NCI-H460 (cell line): ENCODE measurements around the gene CNTN3. TPM values are rescaled to one million over a fixed set of nuclear protein-coding genes. Genes with fewer than 3 reads are reported as not detected.

Source experiments
- DNase-seq: peaks from one replicate; pipeline ENCODE4 v3.0.0-alpha.2; 2016; ENCODE audit warnings: low read depth; ENCODE audit errors: extremely low read depth
- total RNA-seq: library from RNA; depleted of rRNA; stranded (reverse); fragments of >200 nt; shearing (Covaris generic); gene quantifications from 2 replicates; pipeline ENCODE4 v1.2.3, GENCODE V29; 2014

Gene CNTN3
- total RNA-seq, 1 experiment from 2014 or later = 1.5 TPM

DNA sequence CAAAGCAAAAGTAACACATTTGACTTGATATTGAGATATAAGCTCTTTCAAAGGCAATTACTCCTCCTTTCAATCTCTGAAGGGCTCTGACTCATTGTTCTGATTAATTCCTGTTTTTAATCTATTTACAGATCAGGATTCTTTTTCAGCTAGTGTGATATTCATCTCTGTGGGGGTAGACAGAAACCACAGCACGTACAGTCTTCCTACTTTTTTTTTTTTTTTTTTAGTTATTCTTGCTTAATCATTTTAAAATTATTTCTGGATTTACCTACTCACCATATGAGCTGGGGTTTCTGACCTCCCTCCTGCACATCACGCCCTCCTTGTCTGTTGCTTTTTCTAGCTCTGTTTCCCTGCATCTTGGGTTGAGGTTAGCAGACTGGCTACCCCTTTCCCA, 1.4 kb downstream of the CNTN3 start:
- no peak for DNase-seq

DNA sequence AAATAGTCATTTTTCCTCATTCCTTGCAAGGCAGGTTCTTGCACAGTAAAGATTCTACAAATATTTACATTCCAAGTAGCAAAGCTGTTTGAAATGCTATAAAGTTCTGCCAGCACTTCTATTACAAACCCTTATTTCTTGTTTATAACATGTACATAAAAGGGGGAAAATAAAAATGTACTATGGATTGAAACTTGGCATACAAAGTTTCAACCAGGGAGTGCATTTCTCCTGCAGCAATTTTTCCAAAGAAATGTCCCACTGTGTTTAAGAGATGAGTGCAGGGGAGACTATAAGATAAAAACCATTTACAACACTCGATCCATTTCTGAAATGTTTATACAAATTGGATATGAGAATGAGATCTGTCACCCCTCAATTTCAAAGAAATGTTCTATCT, 3.3 kb downstream of the CNTN3 start:
- no peak for DNase-seq

DNA sequence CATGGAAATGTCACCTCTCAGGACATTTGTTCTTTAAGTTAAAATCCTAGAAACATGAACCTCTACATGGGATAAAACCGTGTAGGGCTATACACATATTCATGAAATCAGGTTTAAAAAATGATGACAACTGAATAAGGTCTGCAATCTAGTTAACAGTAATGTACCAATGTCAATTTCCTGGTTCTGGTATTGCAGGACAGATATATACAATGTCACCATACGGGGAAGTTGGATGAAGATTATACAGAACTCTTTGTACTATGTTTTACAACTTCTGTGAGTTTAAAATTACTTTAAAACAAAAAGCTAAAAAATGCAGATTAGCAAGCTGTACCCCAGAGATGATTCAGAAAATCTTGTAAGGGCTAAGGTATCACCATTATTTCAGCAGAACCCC, 6.7 kb downstream of the CNTN3 start:
- DNase-seq = no peak

DNA sequence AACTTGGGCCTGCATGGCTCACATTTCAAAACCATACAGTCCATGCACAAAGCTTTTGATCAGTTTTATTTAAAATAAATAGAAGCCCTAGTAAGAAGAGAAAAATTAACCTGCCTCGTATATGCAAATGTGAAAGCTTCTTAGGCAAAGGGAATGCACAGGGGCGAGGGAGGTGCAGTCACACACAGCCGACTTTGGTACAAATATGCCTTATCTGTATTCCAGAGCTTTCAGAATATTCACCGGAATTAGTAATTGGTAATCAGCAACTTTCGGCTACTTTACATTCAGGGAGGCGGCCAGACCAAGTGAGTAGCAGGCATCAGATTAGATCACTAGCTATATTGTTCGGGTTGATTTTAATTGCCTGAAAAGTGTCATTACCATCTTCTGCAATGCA, 7.5 kb downstream of the CNTN3 start:
- no peak for DNase-seq

DNA sequence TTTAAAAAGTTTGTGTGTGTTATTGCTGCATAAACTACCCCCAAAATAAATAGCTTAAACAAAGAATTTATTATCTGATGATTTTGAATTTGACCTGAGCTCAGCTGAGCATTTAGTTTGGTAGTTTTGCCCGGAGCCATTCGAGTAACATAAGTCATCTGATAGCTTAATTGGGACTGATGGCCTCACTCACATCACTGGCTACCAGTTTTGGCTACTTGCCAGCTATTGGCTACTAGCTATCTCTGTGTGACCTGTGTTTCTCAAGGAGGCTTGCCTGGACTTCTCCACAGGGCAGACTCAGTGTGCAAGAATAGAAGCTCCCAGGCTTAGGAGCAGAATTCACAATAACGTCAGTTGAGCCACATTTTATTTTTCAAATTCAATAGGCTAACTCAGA, 9.0 kb downstream of the CNTN3 start:
- no peak for DNase-seq

DNA sequence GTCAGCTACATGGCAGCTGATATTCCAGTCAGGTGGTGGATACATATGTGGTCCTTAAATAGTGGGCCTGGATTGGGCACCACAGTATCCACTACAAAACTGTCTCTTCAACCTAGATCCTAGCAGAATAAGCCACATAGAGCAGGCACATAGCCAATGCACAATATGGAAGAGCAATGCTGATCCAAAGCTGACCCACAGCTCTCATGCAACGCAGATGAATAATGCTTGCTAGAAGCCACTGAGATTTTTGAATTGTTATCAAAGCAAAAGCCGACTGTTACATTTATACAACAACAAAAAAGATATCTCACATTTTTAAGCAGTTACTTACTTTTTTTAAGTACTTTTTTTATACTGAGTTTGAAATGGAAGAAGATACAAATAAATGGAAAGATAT, 11.2 kb downstream of the CNTN3 start:
- no peak for DNase-seq

DNA sequence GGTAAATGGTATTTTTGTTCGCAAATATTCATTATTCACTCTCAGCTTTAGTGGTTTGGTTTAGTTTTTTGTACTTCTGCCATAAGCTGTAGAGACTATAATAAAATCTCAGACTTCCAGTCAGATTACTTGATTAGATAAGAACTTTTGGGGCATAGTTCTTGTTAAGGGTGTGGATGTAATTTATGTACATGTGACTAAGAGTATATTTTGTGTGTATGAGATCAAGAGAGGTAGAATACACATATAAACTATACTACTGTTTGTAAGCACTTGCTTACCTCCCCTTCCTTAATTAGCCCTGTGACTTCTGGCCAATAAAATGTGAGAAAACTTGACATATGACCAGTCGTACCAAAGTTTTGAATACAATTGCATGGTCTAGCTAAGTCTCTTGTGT, 12.0 kb downstream of the CNTN3 start:
- no peak for DNase-seq

DNA sequence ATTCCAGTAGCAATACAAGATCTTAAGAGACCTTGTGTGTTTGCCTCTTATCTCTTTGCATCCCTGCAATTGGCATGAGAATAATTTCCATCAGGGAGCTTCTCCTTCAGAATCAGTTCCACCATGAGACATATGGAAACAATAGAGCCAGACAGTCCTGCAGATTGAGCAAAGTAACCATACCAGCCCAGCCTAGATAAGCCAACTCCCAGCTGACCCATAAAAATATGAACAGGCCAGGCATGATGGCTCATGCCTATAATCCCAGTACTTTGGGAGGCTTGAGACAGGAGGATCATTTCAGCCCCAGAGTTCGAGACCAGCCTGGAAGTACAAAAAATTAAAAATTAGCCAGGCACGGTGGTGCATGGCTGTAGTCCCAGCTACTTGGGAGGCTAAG, 12.7 kb downstream of the CNTN3 start:
- DNase-seq = no peak

DNA sequence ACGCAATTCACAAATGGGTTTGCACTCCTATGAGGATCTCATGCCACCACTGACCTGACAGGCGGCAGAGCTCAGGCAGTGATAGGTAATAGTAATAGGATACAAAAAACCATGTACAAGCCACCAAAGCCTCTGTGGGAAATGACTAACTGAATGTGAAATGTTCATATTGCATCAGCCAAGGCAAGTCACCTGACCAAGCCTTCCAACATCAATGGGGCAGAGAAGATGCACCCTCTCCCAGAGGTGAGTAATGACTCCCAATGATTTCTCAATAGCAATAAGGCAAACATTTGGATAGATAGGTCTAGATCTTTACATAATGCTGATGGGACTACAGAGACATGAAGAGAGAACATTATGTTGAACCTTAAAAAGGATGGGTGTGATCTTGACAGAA, 14.9 kb downstream of the CNTN3 start:
- DNase-seq = no peak

DNA sequence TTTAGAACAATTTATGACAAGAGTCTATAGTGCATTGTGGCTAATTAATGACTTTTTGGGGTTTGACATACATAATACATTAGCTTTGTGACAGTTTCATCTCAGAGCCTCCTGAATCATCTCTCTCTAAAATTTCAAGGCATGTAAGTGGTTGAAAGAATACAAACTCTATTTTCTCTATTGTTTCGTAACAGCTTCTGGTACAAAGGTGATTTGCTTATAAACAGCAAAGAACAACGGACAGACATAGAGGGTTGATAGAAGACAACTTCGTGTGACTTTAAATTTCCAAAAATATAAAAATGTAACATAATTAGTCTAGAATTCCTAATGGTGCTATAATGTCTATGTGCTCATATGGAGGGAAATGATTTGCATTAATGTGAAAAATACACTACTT, 21.3 kb downstream of the CNTN3 start:
- no peak for DNase-seq

DNA sequence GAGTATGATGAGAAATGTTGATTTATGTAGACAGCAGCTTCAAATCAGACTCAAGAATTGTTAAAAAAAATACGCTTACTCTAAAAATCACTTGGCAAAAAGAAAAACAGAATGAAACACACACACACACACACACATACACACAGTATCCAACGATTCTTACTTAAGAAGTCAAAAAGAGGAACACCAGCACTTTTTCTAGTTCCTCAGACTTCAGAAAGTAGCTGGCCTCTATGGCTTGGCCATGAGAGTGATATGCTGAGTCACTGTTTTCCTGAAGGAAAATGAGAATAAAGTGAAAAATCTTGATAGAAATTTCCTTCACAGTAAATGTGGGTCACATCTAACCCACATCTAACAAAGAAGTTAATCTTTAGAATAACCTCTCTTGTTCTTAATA, 22.1 kb downstream of the CNTN3 start:
- DNase-seq = no peak

DNA sequence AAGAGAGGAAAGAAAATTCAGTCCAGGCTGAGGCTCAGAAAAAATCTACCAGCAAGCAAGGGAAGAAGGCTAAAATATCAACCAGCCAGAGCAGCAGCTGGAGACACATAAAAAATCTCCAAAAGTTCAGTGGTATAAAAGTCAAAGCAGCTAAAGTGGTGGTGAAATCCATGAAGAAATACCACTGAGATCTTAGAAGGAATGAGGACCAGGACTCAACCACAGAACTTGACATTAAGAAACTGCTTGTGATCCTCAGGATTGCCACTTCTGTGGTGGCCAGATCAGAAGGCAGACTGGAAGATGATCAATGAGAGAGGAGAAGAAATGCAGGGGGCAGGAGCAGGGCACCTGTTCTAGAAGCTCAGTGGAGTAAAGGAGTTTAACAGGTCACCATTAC, 22.5 kb downstream of the CNTN3 start:
- no peak for DNase-seq

DNA sequence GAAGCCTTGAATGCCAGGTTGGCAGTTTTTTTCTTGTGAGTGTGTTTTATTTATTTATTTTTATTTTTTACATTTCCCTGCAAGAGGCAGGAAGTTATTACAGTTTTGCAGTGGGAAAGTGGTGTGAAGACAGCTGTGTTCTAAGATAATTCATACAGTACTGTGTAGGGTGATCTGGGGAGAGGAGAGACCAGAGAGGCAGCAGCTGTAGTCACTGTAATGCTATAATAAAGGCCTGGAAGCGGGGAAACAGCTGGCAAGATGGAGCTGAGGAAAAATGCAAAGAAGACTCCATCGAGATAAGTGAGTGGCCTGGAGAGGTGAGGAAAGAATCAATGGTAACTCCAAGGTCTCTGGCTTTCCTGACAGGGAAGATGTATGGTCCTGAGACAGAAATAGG, 23.1 kb downstream of the CNTN3 start:
- DNase-seq = no peak

DNA sequence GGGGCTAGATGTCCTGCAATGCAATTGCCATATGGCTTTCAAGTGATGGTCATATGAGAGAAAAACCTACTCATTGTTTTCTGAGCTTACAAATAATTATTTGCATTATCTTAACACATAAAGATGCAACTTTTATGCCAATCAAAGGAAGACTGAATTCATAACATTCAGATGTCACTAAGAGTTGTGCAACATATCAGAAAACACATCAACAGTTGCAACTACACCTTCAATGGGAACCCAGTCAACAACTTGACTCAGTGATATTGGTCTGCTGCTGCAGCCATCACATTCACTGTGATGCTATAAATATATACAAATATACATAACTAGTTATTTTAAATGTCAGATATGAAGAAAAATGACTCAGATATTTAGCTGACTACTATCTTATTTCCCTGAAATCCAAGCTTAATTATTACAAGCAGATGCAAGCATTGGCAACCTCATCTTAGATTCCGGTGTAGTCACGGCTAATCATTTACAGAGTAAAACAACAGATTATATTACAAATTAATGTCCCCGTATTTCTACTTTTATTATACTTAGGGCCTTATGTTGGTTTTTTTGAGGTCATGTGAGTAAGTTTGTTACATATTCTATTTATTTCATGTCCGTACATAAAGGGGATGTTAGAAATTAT, 23.7 kb downstream of the CNTN3 start:
- no peak for DNase-seq

DNA sequence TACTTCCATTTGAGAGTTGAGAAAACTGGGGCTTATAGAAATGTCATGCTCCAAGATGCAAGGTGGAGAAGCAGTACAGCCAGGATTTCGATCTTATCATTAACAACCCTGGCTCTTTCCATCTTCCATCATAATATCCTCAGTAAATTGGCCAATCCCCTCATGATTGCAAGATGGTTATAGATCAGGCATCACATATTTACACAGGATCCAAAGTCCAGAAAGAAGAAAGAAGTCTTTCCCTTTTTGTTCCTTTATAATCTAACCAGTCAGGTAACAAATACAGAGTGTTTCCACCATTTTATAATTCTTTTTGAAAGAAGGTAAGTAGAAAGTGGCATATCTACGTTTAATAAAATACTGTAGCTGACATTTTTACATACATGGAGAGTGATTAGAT, 29.7 kb downstream of the CNTN3 start:
- no peak for DNase-seq

DNA sequence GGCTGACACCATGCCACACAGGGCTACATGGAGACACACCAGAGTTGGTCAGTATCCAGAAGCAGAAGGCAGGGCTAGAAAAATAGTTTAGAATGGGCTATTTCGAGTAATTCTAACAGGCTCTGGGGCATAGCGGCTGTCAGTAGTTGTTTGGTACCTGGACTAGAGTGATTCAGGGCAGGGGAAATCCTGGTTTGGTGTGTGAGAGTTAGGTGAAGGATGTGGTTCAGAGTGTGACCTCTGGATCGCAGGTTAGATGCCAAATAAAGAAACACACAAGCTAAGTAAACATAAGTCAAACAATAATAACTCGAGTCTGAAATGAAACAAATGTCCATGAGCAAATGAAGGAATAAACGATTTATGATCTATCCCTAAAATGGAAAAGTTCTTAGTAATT, 31.5 kb downstream of the CNTN3 start:
- no peak for DNase-seq

DNA sequence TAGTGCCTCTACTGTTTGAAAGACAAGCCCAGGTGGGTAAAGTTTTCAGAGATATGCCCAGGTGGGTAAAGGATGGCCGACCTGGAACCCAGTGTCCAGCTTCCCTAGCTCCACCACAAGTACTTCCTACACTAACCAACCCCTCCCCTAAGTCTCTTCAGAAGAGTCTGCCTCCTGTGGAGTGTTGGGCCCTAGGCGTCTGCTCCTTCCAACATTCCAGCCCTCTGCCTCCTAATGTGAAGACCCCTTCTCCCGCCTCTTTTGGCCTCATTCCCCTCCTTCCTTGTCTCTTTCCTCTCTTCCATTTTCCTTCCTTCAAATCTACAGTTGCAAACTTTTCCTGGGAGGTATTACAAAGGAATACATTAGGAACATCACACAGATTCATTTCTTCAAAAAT, 38.6 kb downstream of the CNTN3 start:
- DNase-seq = no peak

DNA sequence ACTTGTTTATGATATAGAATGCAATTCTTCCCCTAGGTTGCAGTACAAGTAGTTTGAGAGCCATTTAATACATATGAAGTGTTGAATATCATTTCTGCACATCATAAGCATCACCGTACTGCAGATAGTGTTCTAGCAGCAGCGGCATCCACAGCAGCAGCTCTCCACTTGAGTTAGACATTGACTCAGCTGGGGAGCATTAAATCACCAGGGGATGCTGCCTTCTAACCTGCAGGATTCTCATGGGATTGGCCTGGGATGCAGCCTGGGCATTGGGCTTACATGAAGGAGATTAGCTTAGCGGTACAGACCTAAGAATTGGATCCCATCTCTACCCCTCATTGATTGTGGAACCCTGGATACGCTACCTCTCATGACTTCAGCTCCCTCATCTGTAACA, 43.3 kb downstream of the CNTN3 start:
- no peak for DNase-seq
